Measurements from ENCODE around the gene NEUROG3. TPM values are rescaled to one million over a fixed set of nuclear protein-coding genes. Genes with fewer than 3 reads are reported as not detected.

The NEUROG3 gene
- total and polyA plus RNA-seq, 2 of the 8 experiments (the other 6 are each of a cell fraction or from before 2014, with no cell fraction given) = 0.45 TPM; not detected in 1

DNA sequence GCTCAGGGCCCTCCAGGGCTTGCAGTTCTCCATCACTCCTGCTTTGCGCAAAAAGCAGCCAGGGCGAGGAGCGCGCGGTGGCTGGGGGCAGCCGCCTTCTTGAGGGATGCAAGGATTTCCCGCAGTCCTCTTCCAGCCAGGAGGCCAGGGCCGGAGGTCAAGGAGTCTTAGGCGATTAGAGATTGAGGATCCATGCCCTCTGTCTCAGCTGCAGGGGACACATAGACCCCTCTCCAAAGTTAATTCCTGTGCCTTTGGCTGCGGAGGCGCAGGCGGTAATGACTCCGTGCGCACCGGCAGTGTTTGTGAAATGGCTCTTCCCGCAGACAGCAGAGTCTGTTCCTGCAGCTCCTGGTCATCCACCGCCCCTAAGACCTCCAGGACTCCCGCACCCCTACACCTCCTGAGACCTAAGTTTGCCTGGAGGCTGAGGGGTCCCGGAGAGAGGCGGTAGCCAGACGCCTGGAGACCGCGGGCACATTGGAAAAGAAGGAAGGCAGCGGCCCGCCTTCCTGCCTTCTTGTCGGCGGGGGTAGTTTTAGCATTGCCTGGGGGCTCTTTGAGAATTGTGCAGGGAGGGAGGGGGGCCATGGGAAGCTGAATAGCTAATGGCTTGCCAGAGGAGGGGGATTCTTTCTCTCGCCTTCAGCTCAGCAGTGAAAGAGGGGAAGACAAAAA, 3.3 kb upstream of the NEUROG3 start:
- DNase-seq (ENCODE audit: low read depth in 1 of 2, low spot score in 2 of 2) (peak in 1 of 2 experiments; percentile 63), FAIRE-seq (no peak)
- H4K8ac ChIP-seq (ENCODE audit: extremely low read depth, insufficient read depth, low read length) = no peak overlapping the region
- H4K20me1 ChIP-seq (replicated peaks in 1 of 2; ENCODE audit: control insufficient read depth in 1 of 2, insufficient read depth in 2 of 2, low read length in 2 of 2) = peaks cover 5 to 12% of the 10 kb centered on the region in 2 experiments
- no peak overlapping the region for H3K23ac ChIP-seq (ENCODE audit: insufficient read length)
- 1% methylated on average over 28 of the region's 28 CpGs; no CpG with 5 or more reads in 1 of the 2 experiments for whole genome bisulfite sequencing, 2 experiments (ENCODE audit: extremely low coverage in 1 of 2, insufficient coverage in 1 of 2, insufficient read length in 1 of 2, insufficient replicate concordance in 2 of 2, low coverage in 1 of 2, low lambda C conversion rate in 2 of 2, missing lambda C conversion rate in 1 of 2)
- H3K4ac ChIP-seq (replicated peaks; ENCODE audit: insufficient read length, low read depth, low read length) = no peak overlapping the region
- CTCF ChIA-PET (ENCODE audit: partially characterized antibody) = interaction anchor here (0.9 to 47.4 kb wide), 8 partner anchors 9 to 139 kb away, joined by 3 to 578 read pairs (median 5); no protein-coding TSS in a partner anchor
- no peak overlapping the region for H2BK15ac ChIP-seq (ENCODE audit: low read length)
- H4K91ac ChIP-seq (replicated peaks; ENCODE audit: insufficient read length, low read length) = no peak overlapping the region
- H2AFZ ChIP-seq (ENCODE audit: low read length) = no peak overlapping the region
- H3K36me3 ChIP-seq (ENCODE audit: control insufficient read depth in 2 of 4, insufficient read depth in 4 of 4, low read length in 3 of 4) = no peaks in the 10 kb centered on the region
- H3K56ac ChIP-seq (replicated peaks; ENCODE audit: insufficient read length, low read depth, low read length) = no peak overlapping the region
- H2BK20ac ChIP-seq (ENCODE audit: low read length) = no peak overlapping the region
- peaks cover 88 to 100% (median 99%) of the 10 kb centered on the region in 4 experiments for H3K27me3 ChIP-seq (replicated peaks in 1 of 4; ENCODE audit: control insufficient read depth in 3 of 4, extremely low read depth in 1 of 4, insufficient read depth in 3 of 4, low read length in 3 of 4)
- no peak overlapping the region for H2AK5ac ChIP-seq (ENCODE audit: low read depth, low read length)
- peaks cover 8 to 61% (median 38%) of the 10 kb centered on the region in 4 experiments for H3K4me1 ChIP-seq (replicated peaks in 1 of 4; ENCODE audit: control insufficient read depth in 3 of 4, insufficient read depth in 4 of 4, low read length in 3 of 4)
- no peak overlapping the region for H4K5ac ChIP-seq (ENCODE audit: insufficient read length, low read depth, low read length)
- peaks cover 27% of the 10 kb centered on the region; the same call in 1 of the 2 replicates for H3K23me2 ChIP-seq (ENCODE audit: low read depth, low read length)
- no peak overlapping the region for H2BK120ac ChIP-seq (replicated peaks; ENCODE audit: low read depth, low read length)
- H3K14ac ChIP-seq (ENCODE audit: insufficient read length) = no peak overlapping the region
- no peaks in the 10 kb centered on the region for H3K79me2 ChIP-seq (ENCODE audit: control insufficient read depth in 1 of 2, insufficient read depth in 2 of 2, low read length in 2 of 2)
- H2BK12ac ChIP-seq (ENCODE audit: low read depth, low read length) = 0 out of 2 replicates have a peak overlapping the region, but pooled peaks have one; percentile 75
- no peak overlapping the region for H3K27ac ChIP-seq (ENCODE audit: low read depth, low read length)
- H3K9ac ChIP-seq (replicated peaks in 1 of 4; ENCODE audit: extremely low read depth in 1 of 4, low read depth in 3 of 4, low read length in 3 of 4) = no peak overlapping the region
- H3K79me1 ChIP-seq (ENCODE audit: low read depth, low read length) = no peaks in the 10 kb centered on the region
- peaks cover 0 to 4% of the 10 kb centered on the region in 2 experiments; a peak in 1 of 4 replicates for H3K9me3 ChIP-seq (ENCODE audit: insufficient read depth in 2 of 2, low read depth in 1 of 2, low read length in 1 of 2)
- POLR2A ChIA-PET (ENCODE audit: partially characterized antibody) = interaction anchor here (0.7 to 7.1 kb wide), 4 partner anchors 8 to 258 kb away, joined by 3 to 67 read pairs (median 3); no protein-coding TSS in a partner anchor
- peak overlapping the region; percentile 13 for H3K18ac ChIP-seq (ENCODE audit: extremely low read depth, low read length)
- no peak overlapping the region; the same call in 1 of the 2 replicates for H2BK5ac ChIP-seq (ENCODE audit: low read depth, low read length)
- peak overlapping the region; percentile 77 to 95 for H3K4me2 ChIP-seq (ENCODE audit: insufficient read depth in 1 of 2, low read depth in 2 of 2, low read length in 2 of 2)
- peak overlapping the region; percentile 9 to 62 (median 24); a peak in 5 of 8 replicates for H3K4me3 ChIP-seq (ENCODE audit: extremely low read depth in 1 of 4, insufficient read depth in 2 of 4, low read depth in 3 of 4, low read length in 4 of 4)
